Glutamatergic neuron (in vitro differentiated cells): ENCODE results near the gene SMG6. TPM values are rescaled to one million over a fixed set of nuclear protein-coding genes. Genes with fewer than 3 reads are reported as not detected.

Experiments used
- DNase-seq: peaks from one replicate; pipeline ENCODE4 v3.0.0; 2022
- H3K27ac Mint-ChIP-seq: one replicate; pipeline ENCODE4 v1.8.0; 2020; ENCODE audit warnings: mild to moderate bottlenecking, mixed read lengths, inconsistent platforms; ENCODE audit not compliant: unreplicated experiment
- H3K27me3 Mint-ChIP-seq: one replicate; pipeline ENCODE4 v1.8.0; 2020; ENCODE audit warnings: mild to moderate bottlenecking, moderate library complexity, mixed read lengths, inconsistent platforms; ENCODE audit not compliant: unreplicated experiment
- H3K36me3 Mint-ChIP-seq: one replicate; pipeline ENCODE4 v1.8.0; 2020; ENCODE audit warnings: mild to moderate bottlenecking, mixed read lengths, inconsistent platforms; ENCODE audit not compliant: unreplicated experiment
- H3K4me1 Mint-ChIP-seq: one replicate; pipeline ENCODE4 v1.8.0; 2020; ENCODE audit warnings: mild to moderate bottlenecking, low read depth, mixed read lengths, inconsistent platforms; ENCODE audit not compliant: unreplicated experiment
- H3K4me3 Mint-ChIP-seq: one replicate; pipeline ENCODE4 v1.8.0; 2020; ENCODE audit warnings: mild to moderate bottlenecking, mixed read lengths, inconsistent platforms; ENCODE audit not compliant: unreplicated experiment
- H3K9me3 Mint-ChIP-seq: one replicate; pipeline ENCODE4 v1.8.0; 2020; ENCODE audit warnings: mild to moderate bottlenecking, moderate library complexity, mixed read lengths, inconsistent platforms; ENCODE audit not compliant: unreplicated experiment
- total RNA-seq: library from RNA; stranded (reverse); fragmentation: NEBNext Ultra II Directional; extraction: Animal tissue kit (Norgen Biotek cat#: 25700); gene quantifications from one replicate; pipeline ENCODE4 v1.2.1, GENCODE V29; 2021; ENCODE audit not compliant: unreplicated experiment
- TF ChIP-seq, protein P1 (sequence below): fragments of 200-600 bp; sonication (generic); IDR thresholded peaks from one replicate; pipeline ENCODE4 v1.5.0; 2021; ENCODE audit not compliant: partially characterized antibody, unreplicated experiment

The SMG6 gene
- total RNA-seq, 1 donor from 2014 or later = 42.7 TPM

DNA sequence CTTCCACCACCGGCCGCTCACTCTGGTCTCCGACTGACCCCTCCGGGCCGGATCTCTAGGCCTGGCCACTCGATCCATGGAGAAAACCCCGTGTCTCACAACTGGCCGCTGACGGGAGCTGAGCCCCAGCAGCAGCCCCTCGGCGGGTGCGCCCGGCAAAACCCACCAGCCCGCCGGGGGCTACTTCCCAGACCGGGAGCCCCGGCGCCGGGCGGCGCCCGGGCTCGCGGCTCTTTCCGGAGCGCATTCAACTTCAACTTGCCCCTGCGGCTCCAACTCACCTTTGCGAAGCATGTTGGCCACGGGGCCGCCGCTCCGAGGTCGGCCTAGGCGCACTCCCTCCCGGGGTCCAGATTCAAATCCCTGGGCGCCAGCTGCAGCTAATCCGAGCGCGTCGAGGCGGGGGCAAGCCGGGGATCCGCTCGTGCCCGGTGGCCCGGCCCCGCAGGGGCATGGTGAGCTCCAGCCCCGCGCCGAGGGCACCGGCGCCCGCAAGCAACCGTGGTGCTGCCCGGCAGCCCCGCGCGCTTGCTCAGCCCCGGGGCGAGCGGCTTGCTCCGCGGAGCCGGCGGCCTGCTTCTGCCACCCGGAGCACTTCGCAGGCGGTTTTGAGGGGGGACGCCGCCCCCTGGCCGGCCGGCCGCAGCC lies 278.9 kb downstream of the SMG6 start:
- Mint-ChIP-seq H3K4me3 (peak overlapping the region; percentile 92), H3K9me3 (peaks cover 10% of the 10 kb centered on the region), H3K27ac (no peak overlapping the region), H3K36me3 (no peaks in the 10 kb centered on the region), H3K27me3 (peaks cover 14% of the 10 kb centered on the region), H3K4me1 (peaks cover 20% of the 10 kb centered on the region)
- TF ChIP-seq, protein P1, sequence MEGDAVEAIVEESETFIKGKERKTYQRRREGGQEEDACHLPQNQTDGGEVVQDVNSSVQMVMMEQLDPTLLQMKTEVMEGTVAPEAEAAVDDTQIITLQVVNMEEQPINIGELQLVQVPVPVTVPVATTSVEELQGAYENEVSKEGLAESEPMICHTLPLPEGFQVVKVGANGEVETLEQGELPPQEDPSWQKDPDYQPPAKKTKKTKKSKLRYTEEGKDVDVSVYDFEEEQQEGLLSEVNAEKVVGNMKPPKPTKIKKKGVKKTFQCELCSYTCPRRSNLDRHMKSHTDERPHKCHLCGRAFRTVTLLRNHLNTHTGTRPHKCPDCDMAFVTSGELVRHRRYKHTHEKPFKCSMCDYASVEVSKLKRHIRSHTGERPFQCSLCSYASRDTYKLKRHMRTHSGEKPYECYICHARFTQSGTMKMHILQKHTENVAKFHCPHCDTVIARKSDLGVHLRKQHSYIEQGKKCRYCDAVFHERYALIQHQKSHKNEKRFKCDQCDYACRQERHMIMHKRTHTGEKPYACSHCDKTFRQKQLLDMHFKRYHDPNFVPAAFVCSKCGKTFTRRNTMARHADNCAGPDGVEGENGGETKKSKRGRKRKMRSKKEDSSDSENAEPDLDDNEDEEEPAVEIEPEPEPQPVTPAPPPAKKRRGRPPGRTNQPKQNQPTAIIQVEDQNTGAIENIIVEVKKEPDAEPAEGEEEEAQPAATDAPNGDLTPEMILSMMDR = no peak
- DNase-seq = peak; percentile 54

DNA sequence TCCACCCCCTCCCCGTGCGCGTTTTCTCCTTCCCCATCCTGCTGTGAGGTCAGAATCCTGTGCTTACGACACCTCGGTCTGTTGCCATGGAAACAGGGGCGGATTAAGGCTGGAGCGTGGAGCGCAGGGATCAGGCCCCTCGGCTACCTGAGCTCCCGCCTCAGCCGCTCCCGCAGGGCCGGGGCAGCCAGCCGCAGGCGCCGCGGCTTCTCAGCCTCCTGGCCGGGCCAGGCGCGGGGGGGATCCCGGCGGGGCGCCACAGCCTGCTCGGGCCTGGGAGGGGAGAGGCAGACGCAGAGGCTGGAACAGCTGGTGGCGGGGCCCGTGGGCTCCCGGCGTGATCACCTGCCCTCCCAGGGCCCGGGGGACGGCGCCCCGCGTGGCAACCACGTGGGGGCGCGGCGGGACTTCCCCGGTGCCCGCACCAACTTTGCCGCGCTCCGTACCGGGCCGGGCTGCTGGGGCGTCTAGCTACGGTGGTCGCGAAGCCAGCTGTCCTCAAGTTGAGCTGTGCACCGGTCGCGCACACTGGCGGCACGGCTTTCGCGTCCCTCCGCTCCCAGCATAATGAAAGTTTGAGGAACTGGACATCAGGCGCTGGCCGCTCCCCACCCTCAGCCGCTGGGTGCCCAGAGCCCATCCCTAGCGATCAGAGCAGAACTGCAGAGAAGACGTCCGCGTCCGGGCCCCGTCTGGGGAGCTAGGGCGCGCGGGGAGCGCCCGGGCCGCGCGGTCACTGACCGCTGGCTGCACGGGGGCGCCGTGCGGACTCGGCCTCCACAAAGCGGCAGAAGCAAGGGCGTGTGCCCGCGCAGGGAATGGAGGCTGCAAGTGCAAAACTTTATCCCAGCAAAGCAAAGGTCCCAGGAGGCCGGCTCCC lies 279.7 kb downstream of the SMG6 start:
- Mint-ChIP-seq H3K36me3 (no peaks in the 10 kb centered on the region), H3K27me3 (peaks cover 20% of the 10 kb centered on the region), H3K4me1 (peaks cover 27% of the 10 kb centered on the region), H3K4me3 (peak overlapping the region; percentile 92), H3K9me3 (peaks cover 16% of the 10 kb centered on the region), H3K27ac (peak overlapping the region; percentile 59)
- DNase-seq = peak; percentile 77
- TF ChIP-seq, protein P1 = no peak

DNA sequence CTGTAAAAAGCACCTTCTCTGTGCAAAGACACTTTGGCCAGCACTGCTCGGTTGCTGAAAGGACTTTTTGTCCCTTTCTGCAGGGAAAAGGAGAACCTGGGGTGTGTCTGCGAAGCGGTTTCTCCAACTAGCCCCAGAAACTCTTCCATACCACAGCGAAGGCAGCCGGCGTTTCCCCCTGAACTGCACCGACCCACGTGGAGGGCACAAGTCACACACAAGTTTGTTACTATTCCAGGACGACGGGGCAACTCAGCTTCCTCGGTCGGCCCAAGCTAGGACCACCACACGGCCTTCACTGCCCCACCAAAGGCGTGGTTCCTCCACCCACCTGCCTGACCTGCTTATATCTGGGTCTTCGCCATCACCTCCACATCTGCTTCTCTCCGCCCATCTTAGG lies 280.3 kb downstream of the SMG6 start:
- TF ChIP-seq, protein P1 = no peak
- peak overlapping the region; percentile 85 for H3K4me3 Mint-ChIP-seq
- DNase-seq = no peak
- peak overlapping the region; percentile 55 for H3K27ac Mint-ChIP-seq
- H3K9me3 Mint-ChIP-seq = peaks cover 23% of the 10 kb centered on the region
- H3K27me3 Mint-ChIP-seq = peaks cover 25% of the 10 kb centered on the region
- peaks cover 30% of the 10 kb centered on the region for H3K4me1 Mint-ChIP-seq
- no peaks in the 10 kb centered on the region for H3K36me3 Mint-ChIP-seq

DNA sequence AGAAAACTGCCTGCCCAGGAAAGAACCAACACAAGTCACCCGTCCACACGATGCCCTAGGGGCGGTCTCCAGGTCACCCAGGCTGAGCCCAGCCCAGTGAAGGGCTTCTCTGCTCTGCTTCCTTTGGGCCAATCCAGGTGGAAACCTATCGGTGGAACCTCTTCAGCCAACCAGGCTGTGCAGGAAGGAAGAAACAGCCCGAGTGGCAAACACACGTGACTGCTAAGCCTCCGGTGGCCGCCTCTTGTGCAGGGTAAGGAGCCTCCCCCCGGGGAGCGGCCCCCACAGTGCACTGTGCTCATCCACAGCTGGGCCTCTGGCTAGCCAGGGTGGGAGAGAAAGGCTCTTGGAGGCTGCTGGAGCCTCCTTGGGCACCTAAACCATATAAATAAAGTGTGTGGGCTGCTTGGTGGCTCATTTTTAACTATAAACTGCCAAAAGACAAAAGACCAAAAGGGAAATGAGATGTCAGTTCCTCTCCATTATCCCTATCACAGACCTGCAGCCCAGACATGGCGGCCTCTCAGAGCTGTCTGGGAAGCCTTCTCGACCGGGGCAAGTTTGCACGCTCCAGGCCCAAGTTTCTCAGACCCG lies 280.8 kb downstream of the SMG6 start:
- peak overlapping the region; percentile 22 for H3K27ac Mint-ChIP-seq
- peaks cover 29% of the 10 kb centered on the region for H3K27me3 Mint-ChIP-seq
- DNase-seq = peak; percentile 27
- peaks cover 25% of the 10 kb centered on the region for H3K9me3 Mint-ChIP-seq
- TF ChIP-seq, protein P1 = no peak
- peaks cover 34% of the 10 kb centered on the region for H3K4me1 Mint-ChIP-seq
- H3K36me3 Mint-ChIP-seq = no peaks in the 10 kb centered on the region
- peak overlapping the region; percentile 85 for H3K4me3 Mint-ChIP-seq

- peaks cover 42% of the 10 kb centered on the region for H3K4me1 Mint-ChIP-seq
- no peaks in the 10 kb centered on the region for H3K36me3 Mint-ChIP-seq
- peak overlapping the region; percentile 99 for H3K27ac Mint-ChIP-seq
- H3K27me3 Mint-ChIP-seq = peaks cover 26% of the 10 kb centered on the region
- H3K9me3 Mint-ChIP-seq = peaks cover 21% of the 10 kb centered on the region
- peak; percentile 41 for DNase-seq
- H3K4me3 Mint-ChIP-seq = peak overlapping the region; percentile 83
- TF ChIP-seq, protein P1 = no peak
Observed at GRCh38 chr17:2020721-2021120, 282.9 kb downstream of the SMG6 start.
